Osteoblast (primary cell): Measurements from ENCODE around the gene PTPN14. TPM values are rescaled to one million over a fixed set of nuclear protein-coding genes. Genes with fewer than 3 reads are reported as not detected.
"Not testable (repeated sequence)": the region's sequence is repeated elsewhere in the genome, so short reads cannot be mapped to it uniquely, and the experiment has no call there.

ENCODE experiments used
- DNase-seq: peaks from one replicate; pipeline ENCODE4 v3.0.0; 2011; ENCODE audit warnings: low spot score, mixed read lengths; ENCODE audit not compliant: insufficient read length; ENCODE audit errors: missing footprints
- H2AFZ ChIP-seq: 2 replicates; pipeline ENCODE4 v1.6.0; 2011; ENCODE audit warnings: mild to moderate bottlenecking, low read length
- H3K27ac ChIP-seq: 2 replicates; pipeline ENCODE4 v1.5.1; 2011; ENCODE audit warnings: mild to moderate bottlenecking, low read depth, low read length, moderate library complexity
- H3K27me3 ChIP-seq: 2 replicates; pipeline ENCODE4 v1.6.0; 2012; ENCODE audit warnings: mild to moderate bottlenecking, control low read depth, inconsistent platforms, low read length, moderate library complexity; ENCODE audit not compliant: insufficient read depth
- H3K36me3 ChIP-seq: 2 replicates; pipeline ENCODE4 v1.5.1; 2011; ENCODE audit warnings: mild to moderate bottlenecking, low read length, control low read depth, moderate library complexity; ENCODE audit not compliant: insufficient read depth
- H3K4me1 ChIP-seq: 2 replicates; pipeline ENCODE4 v1.5.1; 2011; ENCODE audit warnings: mild to moderate bottlenecking, low read length, control low read depth, moderate library complexity; ENCODE audit not compliant: insufficient read depth
- H3K4me2 ChIP-seq: 2 replicates; pipeline ENCODE4 v1.6.0; 2011; ENCODE audit warnings: mild to moderate bottlenecking, low read length; ENCODE audit not compliant: insufficient read depth
- H3K4me3 ChIP-seq: fragments of 200-600 bp; sonication (generic); 3 replicates; pipeline ENCODE4 v1.5.1; 2012; ENCODE audit warnings: mild to moderate bottlenecking, low read length, inconsistent platforms; ENCODE audit not compliant: insufficient read depth
- H3K79me2 ChIP-seq: 2 replicates; pipeline ENCODE4 v1.6.0; 2012; ENCODE audit warnings: mild to moderate bottlenecking, low read length, control low read depth, inconsistent platforms; ENCODE audit not compliant: insufficient read depth
- H3K9me3 ChIP-seq: 2 replicates; pipeline ENCODE4 v1.5.1; 2011; ENCODE audit warnings: low read depth, low read length, control low read depth
- H4K20me1 ChIP-seq: 2 replicates; pipeline ENCODE4 v1.6.0; 2012; ENCODE audit warnings: mild to moderate bottlenecking, low read length, control low read depth; ENCODE audit not compliant: insufficient read depth
- total RNA-seq: library from RNA; depleted of rRNA; stranded (reverse); fragments of >200 nt; gene quantifications from 2 replicates; pipeline ENCODE4 v1.2.3, GENCODE V29; 2012
- TF ChIP-seq, protein P1 (sequence below): IDR thresholded peaks from 2 replicates; pipeline ENCODE4 v1.5.1; 2011; ENCODE audit warnings: mild to moderate bottlenecking, low read depth, low read length, moderate library complexity; ENCODE audit errors: extremely low read depth

PTPN14 gene
- total RNA-seq, 1 donor, result 131 TPM

DNA sequence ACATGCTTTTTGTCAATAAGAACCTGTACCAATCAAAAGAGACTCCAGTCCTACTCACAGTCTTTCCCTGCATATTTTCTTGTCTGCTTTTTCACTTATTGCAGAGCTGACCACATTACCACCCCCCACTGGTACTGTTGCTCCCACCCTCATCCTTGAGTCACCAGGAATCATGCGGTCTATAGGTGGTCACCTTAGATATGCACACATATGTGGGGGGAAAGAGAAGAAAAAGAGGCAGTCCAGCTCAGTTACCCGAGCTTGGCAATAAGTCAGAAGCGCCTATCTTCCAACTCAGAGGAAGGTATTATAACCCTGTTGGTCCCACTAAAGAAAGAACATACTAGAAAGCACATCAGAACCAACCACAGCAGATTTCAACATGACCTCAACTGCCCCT, 151.3 kb downstream of the PTPN14 start:
- peaks cover 66% of the 10 kb centered on the region for H3K4me1 ChIP-seq
- no peak overlapping the region for H3K4me2 ChIP-seq
- H3K79me2 ChIP-seq, result peaks cover 63% of the 10 kb centered on the region
- no peaks in the 10 kb centered on the region for H3K27me3 ChIP-seq
- peak overlapping the region; percentile 26 for H3K27ac ChIP-seq
- no peak overlapping the region for H3K4me3 ChIP-seq
- DNase-seq, result no peak
- peaks cover 76% of the 10 kb centered on the region for H3K36me3 ChIP-seq
- no peaks in the 10 kb centered on the region for H3K9me3 ChIP-seq
- TF ChIP-seq, protein P1, sequence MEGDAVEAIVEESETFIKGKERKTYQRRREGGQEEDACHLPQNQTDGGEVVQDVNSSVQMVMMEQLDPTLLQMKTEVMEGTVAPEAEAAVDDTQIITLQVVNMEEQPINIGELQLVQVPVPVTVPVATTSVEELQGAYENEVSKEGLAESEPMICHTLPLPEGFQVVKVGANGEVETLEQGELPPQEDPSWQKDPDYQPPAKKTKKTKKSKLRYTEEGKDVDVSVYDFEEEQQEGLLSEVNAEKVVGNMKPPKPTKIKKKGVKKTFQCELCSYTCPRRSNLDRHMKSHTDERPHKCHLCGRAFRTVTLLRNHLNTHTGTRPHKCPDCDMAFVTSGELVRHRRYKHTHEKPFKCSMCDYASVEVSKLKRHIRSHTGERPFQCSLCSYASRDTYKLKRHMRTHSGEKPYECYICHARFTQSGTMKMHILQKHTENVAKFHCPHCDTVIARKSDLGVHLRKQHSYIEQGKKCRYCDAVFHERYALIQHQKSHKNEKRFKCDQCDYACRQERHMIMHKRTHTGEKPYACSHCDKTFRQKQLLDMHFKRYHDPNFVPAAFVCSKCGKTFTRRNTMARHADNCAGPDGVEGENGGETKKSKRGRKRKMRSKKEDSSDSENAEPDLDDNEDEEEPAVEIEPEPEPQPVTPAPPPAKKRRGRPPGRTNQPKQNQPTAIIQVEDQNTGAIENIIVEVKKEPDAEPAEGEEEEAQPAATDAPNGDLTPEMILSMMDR, result no peak
- no peaks in the 10 kb centered on the region for H4K20me1 ChIP-seq
- H2AFZ ChIP-seq, result no peak overlapping the region

DNA sequence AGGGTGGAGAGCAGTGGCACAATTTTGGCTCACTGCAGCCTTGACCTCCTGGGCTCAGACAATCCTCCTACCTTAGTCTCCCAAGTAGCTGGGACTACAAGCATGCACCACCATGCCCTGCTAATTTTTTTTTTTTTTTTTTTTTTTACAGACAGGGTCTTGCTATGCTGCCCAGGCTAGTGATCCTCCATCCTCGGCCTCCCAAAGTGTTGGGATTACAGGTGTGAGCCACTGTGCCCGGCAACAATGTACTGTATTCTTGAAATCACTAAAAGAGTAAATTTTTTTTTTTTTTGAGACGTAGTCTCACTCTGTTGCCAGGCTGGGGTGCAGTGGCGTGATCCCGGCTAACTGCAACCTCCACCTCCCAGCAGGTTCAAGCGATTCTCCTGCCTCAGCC, 152.9 kb downstream of the PTPN14 start:
- H3K4me2 ChIP-seq, result no peak overlapping the region
- no peak for DNase-seq
- TF ChIP-seq, protein P1, result no peak
- H3K36me3 ChIP-seq, result peaks cover 83% of the 10 kb centered on the region
- no peaks in the 10 kb centered on the region for H3K27me3 ChIP-seq
- no peak overlapping the region for H3K4me3 ChIP-seq
- no peak overlapping the region for H3K27ac ChIP-seq
- H4K20me1 ChIP-seq, result no peaks in the 10 kb centered on the region
- H3K9me3 ChIP-seq, result no peaks in the 10 kb centered on the region
- H3K79me2 ChIP-seq, result peaks cover 56% of the 10 kb centered on the region
- no peak overlapping the region for H2AFZ ChIP-seq
- H3K4me1 ChIP-seq, result peaks cover 57% of the 10 kb centered on the region

DNA sequence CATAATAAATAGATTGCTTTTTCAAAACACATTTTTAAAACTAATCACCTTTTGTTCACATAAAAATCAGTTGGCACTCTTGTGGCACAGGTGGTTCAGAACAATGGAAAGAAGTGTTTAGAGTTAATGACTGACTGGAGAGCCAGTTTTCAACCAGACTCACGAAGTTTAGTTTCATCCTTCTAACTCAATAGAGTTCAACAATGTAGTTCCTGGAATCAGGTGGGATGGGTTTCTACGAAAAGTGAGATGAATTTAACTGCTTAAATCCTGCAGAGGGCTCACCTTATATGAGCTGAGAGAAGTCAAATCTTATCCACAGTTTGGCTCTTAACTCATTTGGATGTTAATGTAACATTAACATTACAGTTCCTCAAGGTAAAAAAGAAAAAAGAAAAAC, 153.9 kb downstream of the PTPN14 start:
- no peak overlapping the region for H3K4me2 ChIP-seq
- H3K36me3 ChIP-seq, result peaks cover 86% of the 10 kb centered on the region
- H2AFZ ChIP-seq, result no peak overlapping the region
- H3K27ac ChIP-seq, result peak overlapping the region; percentile 80
- TF ChIP-seq, protein P1, result no peak
- H3K9me3 ChIP-seq, result no peaks in the 10 kb centered on the region
- no peaks in the 10 kb centered on the region for H4K20me1 ChIP-seq
- H3K79me2 ChIP-seq, result peaks cover 57% of the 10 kb centered on the region
- DNase-seq, result no peak
- H3K4me1 ChIP-seq, result peaks cover 47% of the 10 kb centered on the region
- no peaks in the 10 kb centered on the region for H3K27me3 ChIP-seq
- H3K4me3 ChIP-seq, result no peak overlapping the region

DNA sequence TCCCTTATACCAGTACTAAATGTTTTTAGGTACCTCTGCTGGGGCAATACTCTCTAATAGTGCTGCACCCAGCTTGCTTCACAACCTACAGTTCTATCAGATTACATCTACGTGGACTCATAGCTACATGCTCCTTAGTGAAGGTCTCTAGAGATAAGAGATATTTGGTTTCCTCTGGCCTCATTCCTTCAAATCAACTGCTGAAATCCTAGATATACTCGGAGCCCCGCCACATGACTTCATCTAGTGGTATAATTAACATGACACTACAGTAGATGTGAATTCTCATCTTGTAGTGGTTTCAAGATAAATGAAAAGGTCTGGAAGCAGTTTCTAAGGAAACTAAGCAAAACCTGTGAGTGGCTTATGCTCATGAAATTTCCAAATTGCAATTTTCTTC, 155.1 kb downstream of the PTPN14 start:
- Histone ChIP-seq H3K4me1 (peaks cover 42% of the 10 kb centered on the region), H3K27me3 (no peaks in the 10 kb centered on the region), H4K20me1 (no peaks in the 10 kb centered on the region), H3K79me2 (peaks cover 60% of the 10 kb centered on the region), H2AFZ (no peak overlapping the region), H3K4me3 (no peak overlapping the region), H3K27ac (peak overlapping the region; percentile 80), H3K4me2 (peak overlapping the region; percentile 10), H3K9me3 (no peaks in the 10 kb centered on the region), H3K36me3 (peaks cover 86% of the 10 kb centered on the region)
- TF ChIP-seq, protein P1, result no peak
- DNase-seq, result peak; percentile 10

DNA sequence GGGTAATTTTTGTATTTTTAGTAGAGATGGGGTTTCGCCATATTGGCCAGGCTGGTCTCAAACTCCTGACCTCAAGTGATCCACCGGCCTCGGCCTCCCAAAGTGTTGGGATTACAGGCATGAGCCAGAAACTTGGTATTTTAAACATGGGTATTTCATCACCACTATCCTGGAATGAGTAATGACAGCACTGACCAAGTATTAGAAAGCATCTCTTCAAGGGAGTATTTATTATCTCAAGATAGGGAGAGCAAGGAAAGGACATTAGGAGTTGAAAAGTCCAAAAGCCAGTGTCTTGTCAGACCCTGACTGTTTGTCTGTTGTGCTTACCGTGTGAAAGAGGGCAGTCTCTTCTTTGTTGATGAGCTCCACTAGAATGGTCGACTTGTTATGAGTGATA, 156.8 kb downstream of the PTPN14 start:
- peaks cover 35% of the 10 kb centered on the region for H3K4me1 ChIP-seq
- not testable (repeated sequence) for H2AFZ ChIP-seq, H3K27me3 ChIP-seq, H3K9me3 ChIP-seq, H3K4me3 ChIP-seq, H4K20me1 ChIP-seq
- H3K79me2 ChIP-seq, result peaks cover 49% of the 10 kb centered on the region
- H3K27ac ChIP-seq, result peak overlapping the region; percentile 80
- peak; percentile 73 for DNase-seq
- H3K36me3 ChIP-seq, result peaks cover 83% of the 10 kb centered on the region
- peak overlapping the region; percentile 15 for H3K4me2 ChIP-seq
